ENCODE results near the gene SLC7A10. TPM values are rescaled to one million over a fixed set of nuclear protein-coding genes. Genes with fewer than 3 reads are reported as not detected.

Gene SLC7A10
- total RNA-seq, 2 experiments from 2014 or later: not detected

- no peaks in the 10 kb centered on the region for H3K9me3 Mint-ChIP-seq
- POLR2A ChIA-PET: no interaction called here
Observed at GRCh38 chr19:33239223-33239975, 13.7 kb upstream of the SLC7A10 start.

DNA sequence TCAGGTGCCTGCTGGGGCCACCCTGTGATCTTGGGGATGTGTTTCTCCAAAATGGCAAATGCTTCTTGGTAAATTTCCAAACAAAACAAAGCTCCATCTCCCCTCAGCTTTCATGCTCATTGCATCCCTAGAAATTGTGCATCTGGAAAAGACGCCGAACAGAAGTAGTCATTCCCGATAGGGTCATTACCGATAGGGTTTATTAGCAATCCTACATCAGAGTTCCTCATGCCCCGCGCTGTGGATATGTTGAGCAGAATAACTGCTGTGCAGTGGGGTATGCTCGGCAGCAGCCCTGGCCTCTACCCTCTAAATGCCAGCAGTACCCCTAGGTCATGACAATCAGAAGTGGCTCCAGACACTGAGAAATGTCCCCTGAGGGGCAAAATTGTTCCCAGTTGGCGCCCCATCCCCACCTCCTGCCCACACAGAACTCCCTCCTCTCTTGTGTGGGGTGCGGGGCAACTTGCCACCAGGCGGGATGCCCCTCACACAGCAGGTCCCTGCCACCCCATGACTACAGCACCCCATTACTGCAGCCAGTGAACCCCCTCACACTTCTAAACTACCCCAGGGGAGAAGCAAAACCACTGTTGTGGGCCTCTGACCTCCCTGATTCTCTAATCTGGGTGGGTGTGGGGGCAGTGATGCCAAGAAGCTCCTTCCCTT, 13.0 kb upstream of the SLC7A10 start:
- H3K27ac ChIP-seq (ENCODE audit: low read depth in 1 of 2, low read length in 2 of 2): no peak overlapping the region
- Mint-ChIP-seq H3K27me3 (peaks cover 9% of the 10 kb centered on the region), H3K27ac (no peak overlapping the region), H3K4me3 (no peak overlapping the region), H3K9me3 (no peaks in the 10 kb centered on the region), H3K36me3 (ENCODE audit: low read depth) (no peaks in the 10 kb centered on the region), H3K4me1 (ENCODE audit: low read depth) (peaks cover 6% of the 10 kb centered on the region)
- peaks cover 0 to 4% of the 10 kb centered on the region in 2 experiments for H3K27me3 ChIP-seq (ENCODE audit: control insufficient read depth in 1 of 2, insufficient read depth in 2 of 2, low read length in 2 of 2)
- peaks cover 41% of the 10 kb centered on the region for H3K4me1 ChIP-seq (ENCODE audit: insufficient read depth, low read length)
- intact Hi-C loops (cut with DNase I, micrococcal nuclease): no loop called here
- DNase-seq (no peak), ATAC-seq (ENCODE audit: poor library complexity) (no peak)
- CTCF ChIA-PET: no interaction called here
- POLR2A ChIA-PET: no interaction called here
- no peak for TF ChIP-seq CTCF (IDR thresholded peaks at IDR 0.05)
- H3K36me3 ChIP-seq (ENCODE audit: insufficient read depth, low read length): no peaks in the 10 kb centered on the region
- H3K9me3 ChIP-seq (ENCODE audit: control insufficient read depth in 1 of 2, insufficient read depth in 1 of 2, low read length in 2 of 2): no peaks in the 10 kb centered on the region
- no peak overlapping the region for H3K4me3 ChIP-seq (ENCODE audit: low read length)

More at GRCh38 chr19:33239223-33239975, 13.7 kb upstream of the SLC7A10 start:
- Mint-ChIP-seq H3K36me3 (ENCODE audit: low read depth) (no peaks in the 10 kb centered on the region), H3K27me3 (peaks cover 9% of the 10 kb centered on the region), H3K4me3 (no peak overlapping the region), H3K27ac (no peak overlapping the region), H3K4me1 (ENCODE audit: low read depth) (peaks cover 6% of the 10 kb centered on the region)
- CTCF ChIA-PET: no interaction called here
- intact Hi-C loops (cut with DNase I, micrococcal nuclease): no loop called here
- no peak overlapping the region for H3K4me3 ChIP-seq (ENCODE audit: low read length)
- no peaks in the 10 kb centered on the region for H3K36me3 ChIP-seq (ENCODE audit: insufficient read depth, low read length)
- ATAC-seq (ENCODE audit: poor library complexity) (no peak), DNase-seq (peak in 1 of 14 experiments; percentile 46)
- H3K9me3 ChIP-seq (ENCODE audit: control insufficient read depth in 1 of 2, insufficient read depth in 1 of 2, low read length in 2 of 2): no peaks in the 10 kb centered on the region
- no peak for TF ChIP-seq CTCF (IDR thresholded peaks at IDR 0.05)
- peaks cover 41% of the 10 kb centered on the region for H3K4me1 ChIP-seq (ENCODE audit: insufficient read depth, low read length)
- no peak overlapping the region for H3K27ac ChIP-seq (ENCODE audit: low read depth in 1 of 2, low read length in 2 of 2)
- H3K27me3 ChIP-seq (ENCODE audit: control insufficient read depth in 1 of 2, insufficient read depth in 2 of 2, low read length in 2 of 2): peaks cover 0 to 4% of the 10 kb centered on the region in 2 experiments

GRCh38 chr19:33236696-33237390, 11.2 kb upstream of the SLC7A10 start:
- Histone ChIP-seq H3K4me3 (ENCODE audit: low read length) (no peak overlapping the region), H3K9me3 (ENCODE audit: control insufficient read depth in 1 of 2, insufficient read depth in 1 of 2, low read length in 2 of 2) (no peaks in the 10 kb centered on the region), H3K36me3 (ENCODE audit: insufficient read depth, low read length) (no peaks in the 10 kb centered on the region), H3K27ac (ENCODE audit: low read depth in 1 of 2, low read length in 2 of 2) (no peak overlapping the region), H3K27me3 (ENCODE audit: control insufficient read depth in 1 of 2, insufficient read depth in 2 of 2, low read length in 2 of 2) (peaks cover 0 to 4% of the 10 kb centered on the region in 2 experiments), H3K4me1 (ENCODE audit: insufficient read depth, low read length) (peaks cover 37% of the 10 kb centered on the region)
- TF ChIP-seq CTCF (IDR thresholded peaks at IDR 0.05): no peak
- Mint-ChIP-seq H3K36me3 (ENCODE audit: low read depth) (no peaks in the 10 kb centered on the region), H3K27ac (no peak overlapping the region), H3K4me3 (no peak overlapping the region), H3K27me3 (peaks cover 9% of the 10 kb centered on the region), H3K4me1 (ENCODE audit: low read depth) (peaks cover 6% of the 10 kb centered on the region), H3K9me3 (no peaks in the 10 kb centered on the region)
- CTCF ChIA-PET: interaction anchor here (2.3 kb wide), 1 partner anchor 169 kb away, joined by 23 read pairs; no protein-coding TSS in a partner anchor
- ATAC-seq (ENCODE audit: poor library complexity) (no peak), DNase-seq (no peak)
- intact Hi-C loops (cut with DNase I, micrococcal nuclease): no loop called here
- POLR2A ChIA-PET: no interaction called here

Data from CD4-positive, alpha-beta T cell (primary cell).